AG04449 (cell line): ENCODE data around the gene PISD.
"Not testable (repeated sequence)": the region's sequence is repeated elsewhere in the genome, so short reads cannot be mapped to it uniquely, and the experiment has no call there.

Experiments used
- CTCF ChIA-PET: fragments of 350-600 bp; formaldehyde crosslinking; extraction: SDS; loops from one replicate; lab custom pipeline; 2021; ENCODE audit warnings: antibody characterized with exemption; lab: Yijun Ruan, JAX
- POLR2A ChIA-PET: fragments of 400-600, 350-600 bp; formaldehyde crosslinking; extraction: SDS; loops from one replicate; lab custom pipeline; 2020; ENCODE audit warnings: antibody characterized with exemption, inconsistent platforms; lab: Yijun Ruan, JAX
- DNase-seq: peaks from one replicate; pipeline ENCODE4 v3.0.0-alpha.2; 2010; ENCODE audit warnings: low read depth, low spot score
- H3K4me3 ChIP-seq: 2 replicates; pipeline ENCODE4 v1.5.1; 2011; ENCODE audit warnings: low read depth, mild to moderate bottlenecking, control low read depth, low read length
- TF ChIP-seq, protein P1 (sequence below): IDR thresholded peaks from one replicate; pipeline ENCODE4 v1.5.1; 2011; ENCODE audit warnings: mild to moderate bottlenecking, moderate library complexity, low read length, control low read depth, inconsistent platforms; ENCODE audit not compliant: insufficient read depth; ENCODE audit errors: missing control alignments

PISD gene

DNA sequence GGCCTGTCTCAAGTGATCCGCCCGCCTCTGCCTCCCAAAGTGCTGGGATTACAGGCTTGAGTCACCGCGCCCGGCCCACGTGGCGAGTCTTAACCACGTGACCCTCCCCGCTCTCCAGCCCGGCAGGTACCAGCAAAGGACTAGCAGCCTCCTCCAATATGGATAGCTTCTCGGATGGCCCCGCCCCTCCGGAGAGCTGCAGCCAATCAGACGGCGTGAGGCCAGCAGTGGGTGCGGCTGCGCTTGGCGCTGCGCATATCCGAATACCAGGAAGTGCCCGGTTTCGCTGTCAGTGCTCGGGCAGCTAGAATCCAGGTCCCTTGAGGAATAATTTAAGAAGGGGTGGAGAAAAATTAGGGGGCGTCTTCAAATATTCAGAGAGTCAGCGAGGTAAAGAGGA, 14.7 kb upstream of the PISD start:
- no peak for DNase-seq
- CTCF ChIA-PET, result interaction anchor here (0.9 to 10.7 kb wide), 4 partner anchors 11 to 294 kb away, joined by 3 to 133 read pairs (median 4); partner anchors contain the start of gene PISD
- H3K4me3 ChIP-seq, result peak overlapping the region; percentile 49
- POLR2A ChIA-PET, result interaction anchor here (0.8 kb wide), 1 partner anchor 15 kb away, joined by 3 read pairs; no protein-coding TSS in a partner anchor
- TF ChIP-seq, protein P1, sequence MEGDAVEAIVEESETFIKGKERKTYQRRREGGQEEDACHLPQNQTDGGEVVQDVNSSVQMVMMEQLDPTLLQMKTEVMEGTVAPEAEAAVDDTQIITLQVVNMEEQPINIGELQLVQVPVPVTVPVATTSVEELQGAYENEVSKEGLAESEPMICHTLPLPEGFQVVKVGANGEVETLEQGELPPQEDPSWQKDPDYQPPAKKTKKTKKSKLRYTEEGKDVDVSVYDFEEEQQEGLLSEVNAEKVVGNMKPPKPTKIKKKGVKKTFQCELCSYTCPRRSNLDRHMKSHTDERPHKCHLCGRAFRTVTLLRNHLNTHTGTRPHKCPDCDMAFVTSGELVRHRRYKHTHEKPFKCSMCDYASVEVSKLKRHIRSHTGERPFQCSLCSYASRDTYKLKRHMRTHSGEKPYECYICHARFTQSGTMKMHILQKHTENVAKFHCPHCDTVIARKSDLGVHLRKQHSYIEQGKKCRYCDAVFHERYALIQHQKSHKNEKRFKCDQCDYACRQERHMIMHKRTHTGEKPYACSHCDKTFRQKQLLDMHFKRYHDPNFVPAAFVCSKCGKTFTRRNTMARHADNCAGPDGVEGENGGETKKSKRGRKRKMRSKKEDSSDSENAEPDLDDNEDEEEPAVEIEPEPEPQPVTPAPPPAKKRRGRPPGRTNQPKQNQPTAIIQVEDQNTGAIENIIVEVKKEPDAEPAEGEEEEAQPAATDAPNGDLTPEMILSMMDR, result no peak

DNA sequence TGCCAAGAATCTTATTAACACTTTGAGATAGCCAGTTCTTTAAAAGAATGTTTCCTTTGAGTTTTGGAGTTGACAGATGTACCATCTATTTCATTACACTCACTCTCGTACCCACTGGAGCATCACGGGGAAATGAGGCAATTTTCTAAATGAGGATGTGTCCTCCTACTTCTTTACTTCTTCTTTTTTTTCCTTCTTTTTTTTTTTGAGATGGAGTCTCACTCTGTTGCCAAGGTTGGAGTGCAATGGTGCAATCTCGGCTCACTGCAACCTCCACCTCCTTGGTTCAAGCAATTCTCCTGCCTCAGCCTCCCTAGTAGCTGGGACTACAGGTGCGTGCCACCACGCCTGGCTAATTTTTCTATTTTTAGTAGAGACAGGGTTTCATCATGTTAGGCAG, 12.2 kb upstream of the PISD start:
- CTCF ChIA-PET, result interaction anchor here (10.7 kb wide), 1 partner anchor 9 kb away, joined by 133 read pairs; the partner anchor contains the start of gene PISD
- POLR2A ChIA-PET, DNase-seq, H3K4me3 ChIP-seq: not testable (repeated sequence)

DNA sequence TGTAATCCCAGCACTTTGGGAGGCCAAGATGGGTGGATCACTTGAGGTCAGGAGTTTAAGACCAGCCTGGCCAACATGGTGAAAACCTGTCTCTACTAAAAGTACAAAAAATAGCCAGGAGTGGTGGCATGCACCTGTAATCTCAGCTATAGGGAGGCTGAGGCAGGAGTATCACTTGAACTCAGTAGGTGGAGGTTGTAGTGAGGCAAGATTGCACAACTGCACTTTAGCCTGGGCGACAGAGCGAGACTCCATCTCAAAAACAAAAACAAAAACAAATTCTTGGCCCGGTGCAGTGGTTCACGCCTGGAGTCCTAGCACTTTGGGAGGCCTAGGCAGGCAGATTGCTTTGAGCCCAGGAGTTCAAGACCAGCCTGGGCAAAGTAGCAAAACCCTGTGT, 6.8 kb upstream of the PISD start:
- DNase-seq, H3K4me3 ChIP-seq, POLR2A ChIA-PET: not testable (repeated sequence)
- CTCF ChIA-PET, result interaction anchor here (0.9 to 8.8 kb wide), 8 partner anchors 9 to 597 kb away, joined by 3 to 133 read pairs (median 4); no protein-coding TSS in a partner anchor

DNA sequence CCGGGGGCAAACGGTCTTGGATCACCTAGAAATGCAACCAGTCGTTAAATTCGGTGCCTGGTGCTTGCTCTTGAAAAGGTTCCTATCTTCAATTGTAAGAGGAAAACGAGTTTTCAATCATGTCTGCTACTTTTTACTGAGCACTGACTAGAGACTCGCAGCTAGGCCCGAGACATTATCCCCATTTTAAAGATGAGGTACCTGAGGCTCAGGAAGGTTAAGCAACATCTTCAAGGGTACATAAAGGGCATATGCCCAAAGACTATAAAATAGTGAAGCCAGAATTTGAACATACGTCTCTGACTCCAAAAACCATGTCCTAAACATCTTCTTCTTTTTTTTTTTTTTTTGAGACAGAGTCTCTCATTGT, 638 bp upstream of the PISD start:
- DNase-seq, result no peak
- POLR2A ChIA-PET, result interaction anchor here (1.3 kb wide), 1 partner anchor 32 kb away, joined by 4 read pairs; no protein-coding TSS in a partner anchor
- TF ChIP-seq, protein P1, result no peak
- CTCF ChIA-PET, result interaction anchor here (0.8 to 8.8 kb wide), 9 partner anchors 15 to 308 kb away, joined by 3 to 133 read pairs (median 4); no protein-coding TSS in a partner anchor
- peak overlapping the region; percentile 98 for H3K4me3 ChIP-seq

DNA sequence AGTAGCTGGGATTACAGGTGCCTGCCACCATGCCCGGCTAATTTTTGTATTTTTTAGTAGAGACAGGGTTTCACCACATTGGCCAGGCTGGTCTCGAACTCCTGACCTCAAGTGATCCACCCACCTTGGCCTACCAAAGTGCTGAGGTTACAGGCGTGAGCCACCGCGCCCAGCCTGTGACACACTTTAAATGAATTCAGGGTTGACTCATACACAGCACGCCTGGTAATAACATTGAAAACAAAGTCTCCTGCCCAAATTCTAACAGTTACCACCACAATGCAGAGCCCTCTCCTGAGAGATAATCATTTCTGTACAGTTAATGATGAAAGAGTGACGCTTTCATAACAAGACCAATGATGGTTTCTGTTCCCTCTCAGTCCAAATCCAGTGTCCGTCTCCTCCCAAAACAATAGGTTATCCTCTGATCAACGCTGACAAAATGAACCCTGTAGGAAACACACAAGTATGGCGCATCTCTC, 1.1 kb downstream of the PISD start:
- peak overlapping the region; percentile 98 for H3K4me3 ChIP-seq
- ChIA-PET POLR2A (interaction anchor here (0.8 to 1.1 kb wide), 2 partner anchors 16 to 92 kb away, joined by 3 read pairs; partner anchors contain the start of gene DEPDC5), CTCF (interaction anchor here (0.5 to 8.8 kb wide), 10 partner anchors 11 to 309 kb away, joined by 3 to 133 read pairs (median 5); no protein-coding TSS in a partner anchor)
- DNase-seq, result not testable (repeated sequence)

DNA sequence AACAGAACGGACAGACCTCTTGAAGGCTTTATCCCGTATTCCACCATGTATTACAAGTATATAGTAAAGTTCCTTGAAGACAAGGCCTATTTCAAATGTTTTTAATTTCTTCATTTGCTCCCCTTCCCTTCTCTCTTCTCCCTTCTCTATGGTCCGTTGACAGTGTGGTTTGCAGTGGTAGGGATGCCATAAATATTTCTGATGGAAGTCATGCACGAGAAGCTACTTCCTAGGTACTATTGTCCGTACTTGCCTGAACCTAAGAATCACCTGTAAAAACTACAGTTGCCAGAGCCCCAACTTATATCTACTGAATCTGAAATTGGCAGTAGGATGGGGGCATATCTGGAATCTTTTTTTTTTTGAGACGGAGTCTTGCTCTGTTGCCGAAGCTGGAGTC, 2.8 kb downstream of the PISD start:
- DNase-seq, result no peak
- H3K4me3 ChIP-seq, result no peak overlapping the region
- TF ChIP-seq, protein P1, result no peak
- ChIA-PET POLR2A (no interaction called here), CTCF (interaction anchor here (1.3 to 1.5 kb wide), 2 partner anchors 9 to 25 kb away, joined by 3 to 4 read pairs; no protein-coding TSS in a partner anchor)

DNA sequence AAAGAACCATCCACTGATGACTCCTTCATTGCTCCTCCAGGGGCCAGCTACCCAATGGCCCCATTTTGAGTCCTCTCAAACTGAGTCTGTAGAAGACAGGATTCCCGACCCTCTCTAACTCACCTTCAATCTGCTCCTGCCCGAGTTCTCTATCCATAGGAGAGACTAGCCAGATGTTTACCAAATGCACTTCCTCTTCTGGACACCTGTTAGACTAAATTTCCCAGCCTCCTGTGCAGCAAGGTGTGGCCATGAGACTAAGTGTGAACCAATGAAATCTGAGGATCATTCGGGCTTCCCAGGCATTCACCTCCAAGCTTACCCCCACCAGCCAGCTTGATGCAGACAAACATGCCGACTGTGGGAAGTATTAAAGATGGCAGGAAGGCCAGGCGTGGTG, 7.6 kb downstream of the PISD start:
- CTCF ChIA-PET, result interaction anchor here (0.7 to 2.2 kb wide), 5 partner anchors 11 to 316 kb away, joined by 3 to 8 read pairs (median 5); no protein-coding TSS in a partner anchor
- DNase-seq, result no peak
- TF ChIP-seq, protein P1, result no peak
- POLR2A ChIA-PET, result no interaction called here
- H3K4me3 ChIP-seq, result no peak overlapping the region

DNA sequence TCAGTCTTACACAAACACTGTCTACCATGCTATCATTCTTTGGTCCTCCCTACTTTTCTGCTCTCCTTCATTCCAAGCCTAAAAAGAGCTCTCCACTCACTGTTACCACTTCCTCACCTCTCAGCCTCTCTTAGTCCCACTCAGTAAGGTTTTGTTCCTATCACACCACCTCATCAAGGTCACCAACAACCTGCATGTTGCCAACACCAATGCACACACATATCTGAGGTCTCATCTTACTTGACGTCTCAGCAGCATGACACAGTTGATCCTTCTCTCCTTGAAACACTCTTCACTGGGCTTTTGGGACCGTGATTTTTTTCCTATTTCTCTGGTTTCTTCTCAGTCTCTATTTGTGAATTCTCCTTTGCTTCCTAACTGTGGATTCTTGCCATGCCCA, 8.1 kb downstream of the PISD start:
- TF ChIP-seq, protein P1, result no peak
- ChIA-PET POLR2A (no interaction called here), CTCF (interaction anchor here (0.7 to 2.2 kb wide), 5 partner anchors 12 to 316 kb away, joined by 3 to 8 read pairs (median 3); no protein-coding TSS in a partner anchor)
- H3K4me3 ChIP-seq, result no peak overlapping the region
- DNase-seq, result no peak
